Mammary epithelial cell (primary cell): ENCODE results near the gene MCUB.

ENCODE experiments used
- EZH2 ChIP-seq: IDR thresholded peaks from 2 replicates; pipeline ENCODE4 v1.6.1; 2012; ENCODE audit warnings: low read length, inconsistent platforms, borderline replicate concordance
- TF ChIP-seq, protein P1 (sequence below), 2 donors: IDR thresholded peaks in 1 of 2; conservative IDR thresholded peaks in 1 of 2; 2 replicates each; pipeline ENCODE4 v1.5.1; 2011 to 2012; ENCODE audit warnings: inconsistent platforms in 2 of 2, low read length in 2 of 2, mild to moderate bottlenecking in 2 of 2, control low read depth in 1 of 2, low read depth in 1 of 2; ENCODE audit not compliant: insufficient read depth in 1 of 2; ENCODE audit errors: extremely low read depth in 1 of 2

DNA sequence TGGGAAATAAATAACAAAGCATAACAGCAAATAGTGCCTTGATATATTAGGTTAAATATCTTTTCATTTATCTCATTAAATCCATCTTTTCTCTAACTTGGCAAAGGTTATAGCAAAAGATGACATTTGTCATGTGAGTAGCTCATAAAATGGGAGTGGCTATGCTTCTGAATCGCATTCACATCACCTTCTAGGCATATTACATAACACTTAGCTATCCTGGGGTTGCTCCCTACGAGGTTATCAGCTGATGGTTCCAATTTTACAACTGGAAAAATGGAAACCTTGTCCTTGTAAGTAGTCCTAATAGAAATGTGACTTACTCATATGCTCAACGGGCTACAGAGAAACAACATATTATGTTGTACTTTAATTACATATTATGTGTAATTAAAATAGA lies 153.5 kb downstream of the MCUB start:
- TF ChIP-seq, protein P1, sequence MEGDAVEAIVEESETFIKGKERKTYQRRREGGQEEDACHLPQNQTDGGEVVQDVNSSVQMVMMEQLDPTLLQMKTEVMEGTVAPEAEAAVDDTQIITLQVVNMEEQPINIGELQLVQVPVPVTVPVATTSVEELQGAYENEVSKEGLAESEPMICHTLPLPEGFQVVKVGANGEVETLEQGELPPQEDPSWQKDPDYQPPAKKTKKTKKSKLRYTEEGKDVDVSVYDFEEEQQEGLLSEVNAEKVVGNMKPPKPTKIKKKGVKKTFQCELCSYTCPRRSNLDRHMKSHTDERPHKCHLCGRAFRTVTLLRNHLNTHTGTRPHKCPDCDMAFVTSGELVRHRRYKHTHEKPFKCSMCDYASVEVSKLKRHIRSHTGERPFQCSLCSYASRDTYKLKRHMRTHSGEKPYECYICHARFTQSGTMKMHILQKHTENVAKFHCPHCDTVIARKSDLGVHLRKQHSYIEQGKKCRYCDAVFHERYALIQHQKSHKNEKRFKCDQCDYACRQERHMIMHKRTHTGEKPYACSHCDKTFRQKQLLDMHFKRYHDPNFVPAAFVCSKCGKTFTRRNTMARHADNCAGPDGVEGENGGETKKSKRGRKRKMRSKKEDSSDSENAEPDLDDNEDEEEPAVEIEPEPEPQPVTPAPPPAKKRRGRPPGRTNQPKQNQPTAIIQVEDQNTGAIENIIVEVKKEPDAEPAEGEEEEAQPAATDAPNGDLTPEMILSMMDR (conservative IDR thresholded peaks at IDR 0.05 in 1 of 2, IDR thresholded peaks at IDR 0.05 in 1 of 2; ENCODE audit: extremely low read depth in 1 of 2, insufficient read depth in 1 of 2, low read depth in 1 of 2, low read length in 2 of 2) = no peak
- TF ChIP-seq EZH2 = no peak
